GM10266 (cell line): ENCODE data around the gene MSX1.

Experiments used
- DNase-seq: peaks from one replicate; pipeline ENCODE4 v3.0.0; 2012; ENCODE audit errors: extremely low spot score
- TF ChIP-seq, protein P1 (sequence below): IDR thresholded peaks from 2 replicates; pipeline ENCODE4 v1.5.1; 2012; ENCODE audit warnings: mild to moderate bottlenecking, low read depth; ENCODE audit not compliant: control insufficient read depth, insufficient read depth; ENCODE audit errors: missing control alignments

MSX1 gene

DNA sequence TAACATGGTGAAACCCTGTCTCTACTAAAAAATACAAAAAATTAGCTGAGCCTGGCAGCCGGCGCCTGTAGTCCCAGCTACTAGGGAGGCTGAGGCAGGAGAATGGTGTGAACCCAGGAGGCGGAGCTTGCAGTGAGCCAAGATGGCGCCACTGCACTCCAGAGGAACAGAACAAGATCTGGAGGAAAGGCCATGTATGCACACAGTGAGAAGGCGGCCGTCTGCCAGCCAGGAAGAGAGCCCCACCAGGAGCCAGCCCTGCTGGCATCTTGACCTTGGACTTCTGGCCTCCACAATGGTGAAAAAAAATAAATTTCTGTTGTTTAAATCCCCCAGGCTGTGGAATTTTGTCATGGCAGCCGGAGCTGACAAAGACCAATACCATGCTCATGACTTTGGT is 28.2 kb upstream of the MSX1 start:
- TF ChIP-seq, protein P1, sequence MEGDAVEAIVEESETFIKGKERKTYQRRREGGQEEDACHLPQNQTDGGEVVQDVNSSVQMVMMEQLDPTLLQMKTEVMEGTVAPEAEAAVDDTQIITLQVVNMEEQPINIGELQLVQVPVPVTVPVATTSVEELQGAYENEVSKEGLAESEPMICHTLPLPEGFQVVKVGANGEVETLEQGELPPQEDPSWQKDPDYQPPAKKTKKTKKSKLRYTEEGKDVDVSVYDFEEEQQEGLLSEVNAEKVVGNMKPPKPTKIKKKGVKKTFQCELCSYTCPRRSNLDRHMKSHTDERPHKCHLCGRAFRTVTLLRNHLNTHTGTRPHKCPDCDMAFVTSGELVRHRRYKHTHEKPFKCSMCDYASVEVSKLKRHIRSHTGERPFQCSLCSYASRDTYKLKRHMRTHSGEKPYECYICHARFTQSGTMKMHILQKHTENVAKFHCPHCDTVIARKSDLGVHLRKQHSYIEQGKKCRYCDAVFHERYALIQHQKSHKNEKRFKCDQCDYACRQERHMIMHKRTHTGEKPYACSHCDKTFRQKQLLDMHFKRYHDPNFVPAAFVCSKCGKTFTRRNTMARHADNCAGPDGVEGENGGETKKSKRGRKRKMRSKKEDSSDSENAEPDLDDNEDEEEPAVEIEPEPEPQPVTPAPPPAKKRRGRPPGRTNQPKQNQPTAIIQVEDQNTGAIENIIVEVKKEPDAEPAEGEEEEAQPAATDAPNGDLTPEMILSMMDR, result no peak
- no peak for DNase-seq

DNA sequence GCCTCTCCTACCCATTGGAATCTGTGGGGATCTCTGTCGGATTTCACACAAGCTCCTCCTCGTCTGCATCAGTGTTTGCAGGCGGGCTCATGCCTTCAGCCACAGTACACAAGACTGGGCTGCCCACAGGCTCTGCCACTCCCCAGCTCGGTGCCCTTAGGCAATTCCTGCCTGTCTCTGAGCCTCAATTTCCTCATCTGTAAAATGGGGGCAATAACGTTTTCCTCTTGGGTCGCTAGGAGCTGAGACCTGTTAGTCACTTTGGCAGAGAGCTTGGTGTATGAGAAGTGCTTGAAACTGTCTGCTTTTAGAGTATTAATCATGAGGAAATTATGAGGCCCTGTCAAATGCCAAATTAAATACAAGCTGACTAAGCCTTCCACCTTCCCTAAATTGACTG is 27.6 kb upstream of the MSX1 start:
- TF ChIP-seq, protein P1, result no peak
- no peak for DNase-seq

DNA sequence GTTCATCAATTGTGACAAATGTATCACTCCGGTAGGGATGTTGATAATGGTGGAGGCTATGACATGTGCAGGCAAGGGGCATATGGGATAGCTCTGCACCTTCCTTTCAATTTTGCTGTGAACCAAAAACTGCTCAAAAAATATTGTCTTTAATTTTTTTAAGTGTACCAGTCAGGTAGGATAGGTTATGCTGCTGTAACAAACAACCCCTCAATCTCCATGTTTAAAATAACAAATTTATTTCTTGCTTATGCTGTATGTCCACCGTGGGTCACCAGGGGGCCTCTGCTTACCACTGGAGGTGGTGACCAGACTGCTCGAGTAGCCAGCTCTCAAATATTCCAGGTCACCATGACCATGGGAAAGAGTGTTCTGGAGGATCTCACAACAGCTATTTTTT is 23.4 kb upstream of the MSX1 start:
- TF ChIP-seq, protein P1, result no peak
- DNase-seq, result no peak

DNA sequence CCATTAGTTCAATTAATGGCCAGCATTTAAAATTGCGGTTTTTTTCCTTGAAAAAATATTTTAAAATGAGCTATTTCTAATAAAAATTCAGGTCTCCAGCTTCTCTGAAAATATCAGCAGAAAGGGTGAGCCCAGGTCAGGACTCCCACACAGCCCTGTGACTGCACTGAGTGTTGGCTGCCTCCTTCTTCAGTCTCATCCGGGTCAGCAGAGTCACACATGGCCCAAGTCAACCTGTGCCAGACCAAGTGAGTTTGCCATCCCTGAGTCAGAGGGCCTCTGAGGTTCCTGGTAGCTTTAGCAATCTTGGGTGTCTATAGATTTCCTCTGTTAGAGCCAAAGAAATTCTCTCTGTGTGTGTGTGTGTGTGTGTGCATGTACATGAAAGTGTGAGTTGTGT is 22.1 kb upstream of the MSX1 start:
- TF ChIP-seq, protein P1, result no peak
- DNase-seq, result no peak

DNA sequence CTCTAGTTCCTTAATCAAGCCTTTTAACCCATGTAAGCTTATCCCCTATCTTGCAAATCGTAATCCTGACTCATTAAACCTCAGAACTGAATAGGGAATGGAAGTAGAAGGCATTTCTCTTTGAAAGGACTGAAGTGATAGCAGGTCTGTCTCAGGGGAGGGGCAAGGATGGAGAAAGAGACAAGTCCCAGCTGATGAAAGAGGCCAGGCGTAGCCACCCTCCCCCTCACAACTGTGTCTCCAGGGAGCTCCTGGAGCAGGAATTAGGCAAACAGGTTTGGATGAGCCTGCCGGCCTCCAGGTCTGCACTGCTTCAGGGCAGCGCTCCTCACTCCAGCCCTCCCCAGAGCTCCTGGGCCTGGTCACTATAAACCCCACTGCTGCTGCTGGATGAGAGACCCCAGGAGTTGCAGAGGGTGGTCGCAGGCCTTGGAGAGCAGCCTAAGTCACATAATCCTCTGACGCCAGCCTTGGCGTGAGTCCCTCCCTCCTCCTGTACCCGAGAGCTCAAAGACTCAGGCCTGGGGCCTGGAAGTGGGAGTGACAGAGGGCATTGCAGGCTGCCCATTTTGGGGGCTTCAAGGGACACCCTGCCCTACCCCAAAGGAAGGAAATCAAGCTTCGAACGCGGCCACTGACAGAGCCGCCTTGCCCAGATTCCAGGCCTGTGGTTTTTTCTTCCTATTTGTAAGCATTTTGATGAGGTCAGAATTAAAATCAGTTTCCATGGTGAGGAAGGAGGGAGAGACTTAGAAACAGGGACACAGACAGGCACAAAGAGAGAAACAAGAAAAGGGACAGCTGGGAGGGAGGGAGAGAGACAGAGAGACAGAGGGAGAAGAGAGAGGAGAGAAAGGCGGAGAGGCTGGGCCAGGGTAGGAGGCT is 21.2 kb upstream of the MSX1 start:
- DNase-seq, result no peak
- TF ChIP-seq, protein P1, result no peak

DNA sequence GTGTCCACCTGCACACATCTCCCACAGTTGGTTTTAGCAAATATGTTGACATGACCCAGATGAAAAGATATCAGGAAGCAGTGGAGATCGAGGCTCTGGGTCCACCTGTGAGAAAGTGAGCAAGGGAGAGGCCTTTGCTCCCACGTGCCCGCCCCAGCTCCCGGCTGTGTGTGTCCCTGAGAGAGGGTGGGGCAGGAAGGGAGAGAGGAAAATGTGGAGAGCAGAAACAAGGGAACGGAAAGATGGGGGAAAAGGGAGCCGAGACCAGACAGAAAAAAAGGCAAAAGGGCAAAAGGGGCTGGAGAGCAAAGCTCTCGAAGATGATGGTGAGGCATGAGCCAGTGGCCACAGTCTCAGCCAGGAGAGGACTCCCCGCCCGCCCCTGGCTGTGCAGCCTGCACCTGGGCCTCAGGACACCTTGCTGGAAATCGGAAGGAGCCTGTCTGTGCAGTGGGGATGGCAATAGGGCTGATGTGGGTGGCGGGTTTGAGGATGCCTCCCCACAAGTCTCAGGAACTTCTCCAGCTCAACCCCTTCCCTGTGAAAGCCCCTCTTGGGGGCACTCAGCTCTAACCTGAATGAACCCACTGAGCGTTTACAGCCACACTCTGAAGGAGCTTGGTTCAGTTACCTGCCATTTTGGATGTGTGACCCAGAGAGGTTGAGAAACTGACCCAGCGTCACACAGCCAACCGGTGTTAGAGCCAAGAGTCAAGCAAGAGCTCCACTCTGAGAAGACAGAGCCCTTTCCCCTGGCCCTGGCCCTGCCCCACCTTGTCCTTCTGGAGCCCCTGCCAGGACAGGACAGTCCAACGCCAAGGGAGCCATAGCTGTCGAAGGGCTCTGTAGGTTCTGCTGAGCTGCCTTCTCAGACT is 20.3 kb upstream of the MSX1 start:
- TF ChIP-seq, protein P1, result no peak
- no peak for DNase-seq
